GM23338 (cell line): ENCODE measurements around the gene KIAA1549. TPM values are rescaled to one million over a fixed set of nuclear protein-coding genes. Genes with fewer than 3 reads are reported as not detected.

ENCODE experiments used
- ATAC-seq: fragments of 200-7000 bp; cut with Tn5 transposase; 3 replicates; pipeline ENCODE4 v1.9.1; 2020
- DNase-seq: peaks from one replicate; pipeline ENCODE4 v3.0.0-alpha.2; 2015; ENCODE audit warnings: low spot score
- H2AFZ ChIP-seq: fragments of 200-600 bp; sonication (generic); 2 replicates; pipeline ENCODE4 v1.8.0; 2016; ENCODE audit warnings: antibody characterized with exemption, mild to moderate bottlenecking, moderate library complexity
- H3F3A ChIP-seq: fragments of 200-600 bp; sonication (generic); replicated peaks from 2 replicates; pipeline ENCODE4 v1.8.0; 2017; ENCODE audit warnings: antibody characterized with exemption, mixed run types, low read depth
- H3K27ac ChIP-seq: fragments of 200-600 bp; sonication (generic); 2 replicates; pipeline ENCODE4 v1.6.1; 2016; ENCODE audit warnings: low read depth
- H3K27me3 ChIP-seq: fragments of 200-600 bp; sonication (generic); 2 replicates; pipeline ENCODE4 v1.8.0; 2016; ENCODE audit warnings: mild to moderate bottlenecking, mixed run types, moderate library complexity; ENCODE audit not compliant: insufficient read depth
- H3K36me3 ChIP-seq: fragments of 200-600 bp; sonication (generic); 2 replicates; pipeline ENCODE4 v1.8.0; 2016; ENCODE audit warnings: mild to moderate bottlenecking; ENCODE audit not compliant: insufficient read depth
- H3K4me1 ChIP-seq: fragments of 200-600 bp; sonication (generic); 2 replicates; pipeline ENCODE4 v1.8.0; 2016; ENCODE audit warnings: mild to moderate bottlenecking, moderate library complexity; ENCODE audit not compliant: insufficient read depth
- H3K4me2 ChIP-seq: fragments of 200-600 bp; sonication (generic); 2 replicates; pipeline ENCODE4 v1.7.1; 2017; ENCODE audit warnings: mixed run types
- H3K4me3 ChIP-seq: fragments of 200-600 bp; sonication (generic); 2 replicates; pipeline ENCODE4 v1.6.1; 2016; ENCODE audit warnings: mixed run types
- H3K79me2 ChIP-seq: fragments of 200-600 bp; sonication (generic); replicated peaks from 2 replicates; pipeline ENCODE4 v1.8.0; 2017; ENCODE audit warnings: mild to moderate bottlenecking; ENCODE audit not compliant: insufficient read depth
- H3K9me2 ChIP-seq: fragments of 200-600 bp; sonication (generic); 2 replicates; pipeline ENCODE4 v1.8.0; 2017; ENCODE audit not compliant: insufficient read depth
- H4K20me1 ChIP-seq: fragments of 200-600 bp; sonication (generic); replicated peaks from 2 replicates; pipeline ENCODE4 v1.8.0; 2017; ENCODE audit warnings: mild to moderate bottlenecking; ENCODE audit not compliant: insufficient read depth
- H3K27ac Mint-ChIP-seq: 2 replicates; pipeline ENCODE4 v1.8.0; 2020; ENCODE audit warnings: inconsistent platforms, mild to moderate bottlenecking, moderate library complexity, mixed read lengths
- H3K27me3 Mint-ChIP-seq: 3 replicates; pipeline ENCODE4 v1.8.0; 2022; ENCODE audit warnings: low read depth, mild to moderate bottlenecking, moderate library complexity, mixed read lengths, inconsistent platforms; ENCODE audit not compliant: insufficient read depth, poor library complexity
- H3K36me3 Mint-ChIP-seq: 3 replicates; pipeline ENCODE4 v1.8.0; 2021; ENCODE audit warnings: low read depth, mild to moderate bottlenecking, inconsistent platforms, moderate library complexity, mixed read lengths
- H3K4me1 Mint-ChIP-seq: 3 replicates; pipeline ENCODE4 v1.8.0; 2020; ENCODE audit warnings: mild to moderate bottlenecking, inconsistent platforms, mixed read lengths
- H3K4me3 Mint-ChIP-seq: 3 replicates; pipeline ENCODE4 v1.8.0; 2021; ENCODE audit warnings: moderate library complexity, mild to moderate bottlenecking, inconsistent platforms, mixed read lengths
- H3K9me3 Mint-ChIP-seq: 3 replicates; pipeline ENCODE4 v1.8.0; 2020; ENCODE audit warnings: moderate library complexity, mild to moderate bottlenecking, inconsistent platforms, mixed read lengths
- EZH2 ChIP-seq: fragments of 200-600 bp; sonication (generic); IDR thresholded peaks from one replicate; pipeline ENCODE4 v1.8.0; 2017; ENCODE audit warnings: antibody characterized with exemption, mild to moderate bottlenecking, low read depth; ENCODE audit not compliant: unreplicated experiment
- EZH2phosphoT487 ChIP-seq: fragments of 200-600 bp; sonication (generic); IDR thresholded peaks from one replicate; pipeline ENCODE4 v1.8.1; 2018; ENCODE audit warnings: antibody characterized with exemption; ENCODE audit not compliant: unreplicated experiment
- NANOG ChIP-seq: IDR thresholded peaks from 2 replicates; pipeline ENCODE4 v1.6.1; 2016; ENCODE audit warnings: antibody characterized with exemption, borderline replicate concordance
- STAT1 ChIP-seq: IDR thresholded peaks from one replicate; pipeline ENCODE4 v1.6.1; 2016; ENCODE audit warnings: antibody characterized with exemption; ENCODE audit not compliant: unreplicated experiment
- polyA plus RNA-seq: library from polyadenylated mRNA; unstranded; fragments of >200 nt; fragmentation: Nextera tagmentation; extraction: Ambion mirVana; gene quantifications from 2 replicates; pipeline ENCODE4 v1.2.1, GENCODE V29; 2016
- total RNA-seq: library from RNA; depleted of rRNA; stranded (reverse); fragments of >200 nt; shearing (Covaris generic); gene quantifications from 2 replicates; pipeline ENCODE4 v1.2.3, GENCODE V29; 2014
- TF ChIP-seq, protein P1 (sequence below): IDR thresholded peaks from one replicate; pipeline ENCODE4 v1.6.1; 2018; ENCODE audit warnings: antibody characterized with exemption; ENCODE audit not compliant: unreplicated experiment
- TF ChIP-seq, protein P2 (sequence below), 2 experiments: fragments of 200-600 bp in 1 of 2; sonication (generic) in 1 of 2; conservative IDR thresholded peaks; 2 replicates each; pipeline versions ENCODE4 v1.5.1 to v1.6.1; 2016 to 2017; ENCODE audit warnings: antibody characterized with exemption in 2 of 2, low read depth in 2 of 2, mild to moderate bottlenecking in 2 of 2, moderate library complexity in 1 of 2
- TF ChIP-seq, protein P3 (sequence below): IDR thresholded peaks from 2 replicates; pipeline ENCODE4 v1.6.1; 2016; ENCODE audit warnings: antibody characterized with exemption
- TF ChIP-seq, protein P4 (sequence below): fragments of 250-450 bp; sonication (Bioruptor Pico); IDR thresholded peaks from 2 replicates; pipeline ENCODE4 v1.5.0; 2020; ENCODE audit warnings: mild to moderate bottlenecking, moderate library complexity

Gene KIAA1549
- total and polyA plus RNA-seq, 2 experiments from 2014 or later = 3.6 to 13.5 TPM

DNA sequence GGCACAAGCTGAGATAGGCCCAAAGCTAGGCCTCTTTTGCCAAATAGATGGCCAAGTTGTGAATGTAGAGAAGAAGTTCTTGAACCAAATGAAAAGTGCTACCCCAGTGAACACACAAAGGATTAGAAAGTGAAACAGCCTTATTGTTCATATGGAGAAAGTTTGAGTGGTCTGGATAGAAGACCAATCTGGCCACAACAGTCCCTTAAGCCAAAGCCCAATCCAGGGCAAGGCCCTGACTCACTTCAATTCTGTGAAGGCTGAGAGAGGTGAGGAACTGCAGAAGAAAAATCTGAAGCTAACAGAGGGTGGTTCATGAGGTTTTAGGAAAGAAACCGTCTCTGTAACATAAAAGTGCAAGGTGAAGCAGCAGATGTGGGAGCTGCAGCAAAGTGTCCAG lies 164.5 kb downstream of the KIAA1549 start:
- Mint-ChIP-seq H3K27me3 (peaks cover 3% of the 10 kb centered on the region), H3K4me1 (peaks cover 9% of the 10 kb centered on the region; the same call in 2 of the 3 replicates), H3K9me3 (no peaks in the 10 kb centered on the region), H3K4me3 (no peak overlapping the region), H3K27ac (no peak overlapping the region), H3K36me3 (no peaks in the 10 kb centered on the region)
- DNase-seq (no peak), ATAC-seq (no peak)
- no peak overlapping the region for H3K4me3 ChIP-seq
- no peaks in the 10 kb centered on the region for H3K79me2 ChIP-seq
- no peak for TF ChIP-seq EZH2
- TF ChIP-seq, protein P1, sequence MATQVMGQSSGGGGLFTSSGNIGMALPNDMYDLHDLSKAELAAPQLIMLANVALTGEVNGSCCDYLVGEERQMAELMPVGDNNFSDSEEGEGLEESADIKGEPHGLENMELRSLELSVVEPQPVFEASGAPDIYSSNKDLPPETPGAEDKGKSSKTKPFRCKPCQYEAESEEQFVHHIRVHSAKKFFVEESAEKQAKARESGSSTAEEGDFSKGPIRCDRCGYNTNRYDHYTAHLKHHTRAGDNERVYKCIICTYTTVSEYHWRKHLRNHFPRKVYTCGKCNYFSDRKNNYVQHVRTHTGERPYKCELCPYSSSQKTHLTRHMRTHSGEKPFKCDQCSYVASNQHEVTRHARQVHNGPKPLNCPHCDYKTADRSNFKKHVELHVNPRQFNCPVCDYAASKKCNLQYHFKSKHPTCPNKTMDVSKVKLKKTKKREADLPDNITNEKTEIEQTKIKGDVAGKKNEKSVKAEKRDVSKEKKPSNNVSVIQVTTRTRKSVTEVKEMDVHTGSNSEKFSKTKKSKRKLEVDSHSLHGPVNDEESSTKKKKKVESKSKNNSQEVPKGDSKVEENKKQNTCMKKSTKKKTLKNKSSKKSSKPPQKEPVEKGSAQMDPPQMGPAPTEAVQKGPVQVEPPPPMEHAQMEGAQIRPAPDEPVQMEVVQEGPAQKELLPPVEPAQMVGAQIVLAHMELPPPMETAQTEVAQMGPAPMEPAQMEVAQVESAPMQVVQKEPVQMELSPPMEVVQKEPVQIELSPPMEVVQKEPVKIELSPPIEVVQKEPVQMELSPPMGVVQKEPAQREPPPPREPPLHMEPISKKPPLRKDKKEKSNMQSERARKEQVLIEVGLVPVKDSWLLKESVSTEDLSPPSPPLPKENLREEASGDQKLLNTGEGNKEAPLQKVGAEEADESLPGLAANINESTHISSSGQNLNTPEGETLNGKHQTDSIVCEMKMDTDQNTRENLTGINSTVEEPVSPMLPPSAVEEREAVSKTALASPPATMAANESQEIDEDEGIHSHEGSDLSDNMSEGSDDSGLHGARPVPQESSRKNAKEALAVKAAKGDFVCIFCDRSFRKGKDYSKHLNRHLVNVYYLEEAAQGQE = no peak
- no peak for TF ChIP-seq NANOG
- no peak for TF ChIP-seq STAT1
- TF ChIP-seq EZH2phosphoT487 = no peak
- TF ChIP-seq, protein P2, sequence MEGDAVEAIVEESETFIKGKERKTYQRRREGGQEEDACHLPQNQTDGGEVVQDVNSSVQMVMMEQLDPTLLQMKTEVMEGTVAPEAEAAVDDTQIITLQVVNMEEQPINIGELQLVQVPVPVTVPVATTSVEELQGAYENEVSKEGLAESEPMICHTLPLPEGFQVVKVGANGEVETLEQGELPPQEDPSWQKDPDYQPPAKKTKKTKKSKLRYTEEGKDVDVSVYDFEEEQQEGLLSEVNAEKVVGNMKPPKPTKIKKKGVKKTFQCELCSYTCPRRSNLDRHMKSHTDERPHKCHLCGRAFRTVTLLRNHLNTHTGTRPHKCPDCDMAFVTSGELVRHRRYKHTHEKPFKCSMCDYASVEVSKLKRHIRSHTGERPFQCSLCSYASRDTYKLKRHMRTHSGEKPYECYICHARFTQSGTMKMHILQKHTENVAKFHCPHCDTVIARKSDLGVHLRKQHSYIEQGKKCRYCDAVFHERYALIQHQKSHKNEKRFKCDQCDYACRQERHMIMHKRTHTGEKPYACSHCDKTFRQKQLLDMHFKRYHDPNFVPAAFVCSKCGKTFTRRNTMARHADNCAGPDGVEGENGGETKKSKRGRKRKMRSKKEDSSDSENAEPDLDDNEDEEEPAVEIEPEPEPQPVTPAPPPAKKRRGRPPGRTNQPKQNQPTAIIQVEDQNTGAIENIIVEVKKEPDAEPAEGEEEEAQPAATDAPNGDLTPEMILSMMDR (conservative IDR thresholded peaks at IDR 0.05; ENCODE audit: low read depth in 2 of 2) = no peak
- TF ChIP-seq, protein P3, sequence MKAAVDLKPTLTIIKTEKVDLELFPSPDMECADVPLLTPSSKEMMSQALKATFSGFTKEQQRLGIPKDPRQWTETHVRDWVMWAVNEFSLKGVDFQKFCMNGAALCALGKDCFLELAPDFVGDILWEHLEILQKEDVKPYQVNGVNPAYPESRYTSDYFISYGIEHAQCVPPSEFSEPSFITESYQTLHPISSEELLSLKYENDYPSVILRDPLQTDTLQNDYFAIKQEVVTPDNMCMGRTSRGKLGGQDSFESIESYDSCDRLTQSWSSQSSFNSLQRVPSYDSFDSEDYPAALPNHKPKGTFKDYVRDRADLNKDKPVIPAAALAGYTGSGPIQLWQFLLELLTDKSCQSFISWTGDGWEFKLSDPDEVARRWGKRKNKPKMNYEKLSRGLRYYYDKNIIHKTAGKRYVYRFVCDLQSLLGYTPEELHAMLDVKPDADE = no peak
- H2AFZ ChIP-seq = no peak overlapping the region
- H3K4me1 ChIP-seq = no peaks in the 10 kb centered on the region
- no peaks in the 10 kb centered on the region for H3K36me3 ChIP-seq
- 0 out of 2 replicates have a peak, but pooled peaks cover 3% of the 10 kb centered on the region for H3K9me2 ChIP-seq
- H3K4me2 ChIP-seq = no peak overlapping the region
- no peak overlapping the region for H3K27ac ChIP-seq
- H3F3A ChIP-seq = no peaks in the 10 kb centered on the region
- no peaks in the 10 kb centered on the region for H4K20me1 ChIP-seq
- no peaks in the 10 kb centered on the region for H3K27me3 ChIP-seq

DNA sequence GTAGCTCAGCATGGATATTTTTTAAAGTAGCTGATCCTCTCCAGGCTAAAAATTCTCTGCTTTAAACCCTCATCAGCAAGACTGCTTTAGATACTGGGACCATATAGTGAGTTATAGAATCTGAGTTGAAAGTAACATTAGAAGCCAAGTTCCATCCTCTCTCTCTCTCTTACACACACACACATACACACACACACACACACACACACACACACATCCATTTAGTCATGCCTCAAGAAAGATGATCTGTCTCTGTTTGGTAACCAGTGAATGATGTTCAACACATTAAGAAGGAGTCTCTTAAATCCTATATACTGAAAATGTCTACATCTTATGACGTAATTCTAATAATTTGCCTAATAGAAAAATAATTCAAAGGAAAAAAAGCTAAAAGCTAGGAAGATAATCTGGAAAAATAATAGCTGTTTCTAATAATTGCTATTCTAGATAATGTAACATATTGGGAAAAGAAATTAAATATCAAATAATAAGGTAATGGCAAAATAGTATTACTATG lies 166.3 kb downstream of the KIAA1549 start:
- H3K27me3 Mint-ChIP-seq = no peaks in the 10 kb centered on the region
- ATAC-seq = no peak
- DNase-seq = no peak
- no peaks in the 10 kb centered on the region for H3K9me3 Mint-ChIP-seq
- no peak overlapping the region for H3K4me2 ChIP-seq
- no peaks in the 10 kb centered on the region for H3K4me1 Mint-ChIP-seq
- H3K79me2 ChIP-seq = no peaks in the 10 kb centered on the region
- H3K4me3 ChIP-seq = no peak overlapping the region
- H3K9me2 ChIP-seq = 0 out of 2 replicates have a peak, but pooled peaks cover 3% of the 10 kb centered on the region
- H3K36me3 Mint-ChIP-seq = no peaks in the 10 kb centered on the region
- no peak overlapping the region for H3K4me3 Mint-ChIP-seq
- no peaks in the 10 kb centered on the region for H3F3A ChIP-seq
- no peak overlapping the region for H3K27ac Mint-ChIP-seq
- no peaks in the 10 kb centered on the region for H3K36me3 ChIP-seq
- no peak overlapping the region for H2AFZ ChIP-seq
- H3K27me3 ChIP-seq = no peaks in the 10 kb centered on the region
- no peak overlapping the region for H3K27ac ChIP-seq
- no peaks in the 10 kb centered on the region for H4K20me1 ChIP-seq
- no peaks in the 10 kb centered on the region for H3K4me1 ChIP-seq
- TF ChIP-seq EZH2phosphoT487 = no peak
- TF ChIP-seq, protein P4, sequence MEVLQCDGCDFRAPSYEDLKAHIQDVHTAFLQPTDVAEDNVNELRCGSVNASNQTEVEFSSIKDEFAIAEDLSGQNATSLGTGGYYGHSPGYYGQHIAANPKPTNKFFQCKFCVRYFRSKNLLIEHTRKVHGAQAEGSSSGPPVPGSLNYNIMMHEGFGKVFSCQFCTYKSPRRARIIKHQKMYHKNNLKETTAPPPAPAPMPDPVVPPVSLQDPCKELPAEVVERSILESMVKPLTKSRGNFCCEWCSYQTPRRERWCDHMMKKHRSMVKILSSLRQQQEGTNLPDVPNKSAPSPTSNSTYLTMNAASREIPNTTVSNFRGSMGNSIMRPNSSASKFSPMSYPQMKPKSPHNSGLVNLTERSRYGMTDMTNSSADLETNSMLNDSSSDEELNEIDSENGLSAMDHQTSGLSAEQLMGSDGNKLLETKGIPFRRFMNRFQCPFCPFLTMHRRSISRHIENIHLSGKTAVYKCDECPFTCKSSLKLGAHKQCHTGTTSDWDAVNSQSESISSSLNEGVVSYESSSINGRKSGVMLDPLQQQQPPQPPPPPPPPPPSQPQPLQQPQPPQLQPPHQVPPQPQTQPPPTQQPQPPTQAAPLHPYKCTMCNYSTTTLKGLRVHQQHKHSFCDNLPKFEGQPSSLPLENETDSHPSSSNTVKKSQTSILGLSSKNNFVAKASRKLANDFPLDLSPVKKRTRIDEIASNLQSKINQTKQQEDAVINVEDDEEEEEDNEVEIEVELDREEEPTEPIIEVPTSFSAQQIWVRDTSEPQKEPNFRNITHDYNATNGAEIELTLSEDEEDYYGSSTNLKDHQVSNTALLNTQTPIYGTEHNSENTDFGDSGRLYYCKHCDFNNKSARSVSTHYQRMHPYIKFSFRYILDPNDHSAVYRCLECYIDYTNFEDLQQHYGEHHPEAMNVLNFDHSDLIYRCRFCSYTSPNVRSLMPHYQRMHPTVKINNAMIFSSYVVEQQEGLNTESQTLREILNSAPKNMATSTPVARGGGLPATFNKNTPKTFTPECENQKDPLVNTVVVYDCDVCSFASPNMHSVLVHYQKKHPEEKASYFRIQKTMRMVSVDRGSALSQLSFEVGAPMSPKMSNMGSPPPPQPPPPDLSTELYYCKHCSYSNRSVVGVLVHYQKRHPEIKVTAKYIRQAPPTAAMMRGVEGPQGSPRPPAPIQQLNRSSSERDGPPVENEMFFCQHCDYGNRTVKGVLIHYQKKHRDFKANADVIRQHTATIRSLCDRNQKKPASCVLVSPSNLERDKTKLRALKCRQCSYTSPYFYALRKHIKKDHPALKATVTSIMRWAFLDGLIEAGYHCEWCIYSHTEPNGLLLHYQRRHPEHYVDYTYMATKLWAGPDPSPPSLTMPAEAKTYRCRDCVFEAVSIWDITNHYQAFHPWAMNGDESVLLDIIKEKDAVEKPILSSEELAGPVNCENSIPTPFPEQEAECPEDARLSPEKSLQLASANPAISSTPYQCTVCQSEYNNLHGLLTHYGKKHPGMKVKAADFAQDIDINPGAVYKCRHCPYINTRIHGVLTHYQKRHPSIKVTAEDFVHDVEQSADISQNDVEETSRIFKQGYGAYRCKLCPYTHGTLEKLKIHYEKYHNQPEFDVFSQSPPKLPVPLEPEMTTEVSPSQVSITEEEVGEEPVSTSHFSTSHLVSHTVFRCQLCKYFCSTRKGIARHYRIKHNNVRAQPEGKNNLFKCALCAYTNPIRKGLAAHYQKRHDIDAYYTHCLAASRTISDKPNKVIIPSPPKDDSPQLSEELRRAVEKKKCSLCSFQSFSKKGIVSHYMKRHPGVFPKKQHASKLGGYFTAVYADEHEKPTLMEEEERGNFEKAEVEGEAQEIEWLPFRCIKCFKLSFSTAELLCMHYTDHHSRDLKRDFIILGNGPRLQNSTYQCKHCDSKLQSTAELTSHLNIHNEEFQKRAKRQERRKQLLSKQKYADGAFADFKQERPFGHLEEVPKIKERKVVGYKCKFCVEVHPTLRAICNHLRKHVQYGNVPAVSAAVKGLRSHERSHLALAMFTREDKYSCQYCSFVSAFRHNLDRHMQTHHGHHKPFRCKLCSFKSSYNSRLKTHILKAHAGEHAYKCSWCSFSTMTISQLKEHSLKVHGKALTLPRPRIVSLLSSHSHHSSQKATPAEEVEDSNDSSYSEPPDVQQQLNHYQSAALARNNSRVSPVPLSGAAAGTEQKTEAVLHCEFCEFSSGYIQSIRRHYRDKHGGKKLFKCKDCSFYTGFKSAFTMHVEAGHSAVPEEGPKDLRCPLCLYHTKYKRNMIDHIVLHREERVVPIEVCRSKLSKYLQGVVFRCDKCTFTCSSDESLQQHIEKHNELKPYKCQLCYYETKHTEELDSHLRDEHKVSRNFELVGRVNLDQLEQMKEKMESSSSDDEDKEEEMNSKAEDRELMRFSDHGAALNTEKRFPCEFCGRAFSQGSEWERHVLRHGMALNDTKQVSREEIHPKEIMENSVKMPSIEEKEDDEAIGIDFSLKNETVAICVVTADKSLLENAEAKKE (CRISPR knock-in tag) = no peak
